Suprapubic skin (tissue), 4 donors: ENCODE results near the gene SLC22A9.

Source experiments
- EP300 ChIP-seq: sonication (generic); formaldehyde crosslinking; IDR thresholded peaks from one replicate; pipeline ENCODE4 v1.6.1; 2017; ENCODE audit warnings: antibody characterized with exemption
- POLR2A ChIP-seq, 2 donors: fragments of 450-650 bp; IDR thresholded peaks; one replicate each; pipeline ENCODE4 v1.6.1; 2017; ENCODE audit warnings: antibody characterized with exemption in 2 of 2, mild to moderate bottlenecking in 2 of 2, moderate library complexity in 2 of 2
- POLR2AphosphoS5 ChIP-seq, 3 donors: sonication (generic); formaldehyde crosslinking; IDR thresholded peaks; one replicate each; pipeline ENCODE4 v1.6.1; 2017; ENCODE audit warnings: antibody characterized with exemption in 3 of 3
- TF ChIP-seq, protein P1 (sequence below), 2 donors: fragments of 200-600 bp in 1 of 2; fragments of 450-650 bp in 1 of 2; sonication (generic) in 1 of 2; IDR thresholded peaks; one replicate each; pipeline ENCODE4 v1.5.1; 2016 to 2019; ENCODE audit warnings: antibody characterized with exemption in 2 of 2, mild to moderate bottlenecking in 1 of 2, moderate library complexity in 1 of 2

DNA sequence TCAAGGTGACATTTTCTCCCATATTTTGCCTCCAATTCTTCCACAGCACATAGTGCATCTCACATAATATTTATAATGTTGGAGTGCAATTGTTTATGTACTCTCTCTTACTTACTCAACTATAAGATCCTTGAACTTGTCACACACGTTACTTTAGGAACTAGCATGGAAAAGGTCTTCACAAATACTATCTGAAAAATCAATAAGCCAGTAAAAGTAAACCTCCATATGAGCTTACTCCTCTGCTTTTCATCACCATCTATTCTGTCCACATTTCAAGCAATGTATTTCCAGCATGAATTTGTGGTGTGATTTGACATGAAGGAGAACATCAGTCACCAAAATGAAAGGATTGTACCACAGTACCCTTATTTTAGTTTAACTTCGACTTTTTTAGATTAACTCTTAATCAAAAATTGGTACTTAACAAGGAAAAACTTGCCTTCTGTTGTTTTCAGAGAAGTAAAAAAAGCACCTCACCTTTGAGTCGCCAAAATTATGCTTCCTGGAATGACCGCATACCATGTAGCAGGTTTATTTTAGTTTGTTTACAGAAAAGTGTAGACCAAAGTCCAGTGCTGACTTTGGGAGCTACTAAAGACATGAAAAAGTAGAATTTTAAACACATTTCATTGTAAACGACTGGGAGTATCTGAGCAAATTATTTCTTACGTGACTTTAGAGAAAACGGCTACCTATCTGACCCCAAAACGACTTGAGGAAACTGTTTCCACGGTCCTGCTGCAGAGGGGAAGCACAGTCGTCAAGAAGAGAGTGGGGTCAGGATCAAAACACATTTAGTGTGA, at the start of gene SLC22A9:
- TF ChIP-seq, protein P1, sequence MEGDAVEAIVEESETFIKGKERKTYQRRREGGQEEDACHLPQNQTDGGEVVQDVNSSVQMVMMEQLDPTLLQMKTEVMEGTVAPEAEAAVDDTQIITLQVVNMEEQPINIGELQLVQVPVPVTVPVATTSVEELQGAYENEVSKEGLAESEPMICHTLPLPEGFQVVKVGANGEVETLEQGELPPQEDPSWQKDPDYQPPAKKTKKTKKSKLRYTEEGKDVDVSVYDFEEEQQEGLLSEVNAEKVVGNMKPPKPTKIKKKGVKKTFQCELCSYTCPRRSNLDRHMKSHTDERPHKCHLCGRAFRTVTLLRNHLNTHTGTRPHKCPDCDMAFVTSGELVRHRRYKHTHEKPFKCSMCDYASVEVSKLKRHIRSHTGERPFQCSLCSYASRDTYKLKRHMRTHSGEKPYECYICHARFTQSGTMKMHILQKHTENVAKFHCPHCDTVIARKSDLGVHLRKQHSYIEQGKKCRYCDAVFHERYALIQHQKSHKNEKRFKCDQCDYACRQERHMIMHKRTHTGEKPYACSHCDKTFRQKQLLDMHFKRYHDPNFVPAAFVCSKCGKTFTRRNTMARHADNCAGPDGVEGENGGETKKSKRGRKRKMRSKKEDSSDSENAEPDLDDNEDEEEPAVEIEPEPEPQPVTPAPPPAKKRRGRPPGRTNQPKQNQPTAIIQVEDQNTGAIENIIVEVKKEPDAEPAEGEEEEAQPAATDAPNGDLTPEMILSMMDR (IDR thresholded peaks at IDR 0.05), result no peak
- no peak for TF ChIP-seq EP300
- no peak for TF ChIP-seq POLR2AphosphoS5 (IDR thresholded peaks at IDR 0.05)
- TF ChIP-seq POLR2A (IDR thresholded peaks at IDR 0.05), result no peak
